ENCODE measurements around the gene STRADA. TPM values are rescaled to one million over a fixed set of nuclear protein-coding genes. Genes with fewer than 3 reads are reported as not detected.
A peak's percentile ranks its signal among the peaks of the same experiment; 100 is the strongest.

The STRADA gene
- total and polyA plus RNA-seq, 9 of the 15 experiments (the other 6 are each of a cell fraction or from before 2014, with no cell fraction given), result 6.6 to 33.0 (median 20.5) TPM

DNA sequence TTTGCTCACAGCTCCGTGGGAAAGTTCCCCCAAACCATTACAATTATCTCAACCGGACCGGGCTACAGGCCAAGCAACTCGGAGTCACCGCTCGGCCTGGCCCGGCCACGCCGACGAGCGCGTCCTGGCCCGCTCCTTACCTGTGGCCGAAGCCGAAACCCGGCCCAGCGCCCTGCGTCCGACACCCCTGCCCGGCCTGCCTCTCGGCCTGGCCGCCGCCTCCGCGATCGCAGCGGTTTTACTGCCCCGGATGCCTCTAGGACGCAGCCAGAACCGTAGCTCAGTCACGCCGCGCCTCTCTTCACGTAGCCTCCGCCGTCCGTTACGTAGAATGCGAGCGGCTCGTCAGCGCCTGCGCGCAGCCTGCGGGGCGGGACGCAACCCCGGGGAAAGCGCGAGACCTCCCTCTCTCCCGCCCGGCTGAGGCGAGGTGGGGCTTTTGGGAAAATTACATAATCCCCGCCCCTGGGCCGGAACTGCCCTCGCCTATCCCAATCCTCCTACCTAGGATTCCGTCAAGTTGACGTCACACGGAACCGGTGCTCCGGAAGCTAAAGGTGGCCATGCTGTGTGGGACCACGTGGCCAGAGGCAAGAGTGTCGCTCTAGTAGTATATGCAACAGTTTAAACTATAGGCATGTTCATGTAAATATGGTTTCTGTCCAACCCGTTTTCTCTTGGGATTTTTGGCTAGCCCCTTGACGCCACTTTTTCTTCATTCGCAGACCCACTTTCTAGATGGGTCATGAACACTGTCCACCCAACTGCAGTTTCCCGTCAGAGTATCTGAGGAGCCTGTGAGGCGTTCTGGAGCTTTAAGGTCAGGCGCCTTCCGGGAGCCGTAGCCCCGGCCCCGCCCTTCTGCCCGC is 31.9 kb upstream of the STRADA start, which contains the start of gene CCDC47 (continued):
- peak; percentile 75; the same call in 1 of the 2 replicates for TF ChIP-seq KLF6 (CRISPR knock-in tag; IDR thresholded peaks at IDR 0.05; ENCODE audit: borderline replicate concordance)
- TF ChIP-seq HNRNPLL (IDR thresholded peaks at IDR 0.05; ENCODE audit: low read depth, low read length, poor library complexity, severe bottlenecking), result peak; percentile 100
- no peak for TF ChIP-seq RAD21 (CRISPR knock-in tag; conservative IDR thresholded peaks at IDR 0.05 in 1 of 2, IDR thresholded peaks at IDR 0.05 in 1 of 2)

DNA sequence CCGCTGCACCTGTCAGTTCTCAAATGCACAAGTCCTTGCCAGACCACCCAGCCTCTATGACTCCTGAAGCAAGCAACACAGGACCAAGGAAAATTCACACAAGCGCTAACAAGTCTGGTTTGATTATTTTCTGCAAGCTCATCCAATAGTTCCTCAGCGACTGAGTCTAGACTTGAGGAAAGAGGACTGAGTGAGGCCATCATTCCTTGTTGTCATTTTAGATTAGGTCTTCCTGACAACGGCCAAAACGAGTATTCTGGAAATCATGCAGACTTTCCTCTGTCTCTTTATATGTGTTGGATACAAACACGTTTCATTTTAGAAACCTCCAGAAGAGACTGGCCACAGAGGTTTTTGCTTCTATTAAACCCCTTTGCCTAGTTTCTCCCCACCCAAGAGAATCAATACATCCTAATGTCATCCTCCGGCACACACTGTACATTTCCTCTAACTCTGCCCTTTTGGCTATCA is 31.2 kb upstream of the STRADA start:
- ChIA-PET POLR2A (interaction anchor here (0.8 to 5.4 kb wide), 26 partner anchors 8 to 341 kb away, joined by 3 to 82 read pairs (median 6); partner anchors contain the start of genes FTSJ3, PSMC5 and STRADA), CTCF (ENCODE audit: low intra/inter-chr PET ratio) (no interaction called here)
- H2AFZ ChIP-seq (ENCODE audit: low read depth, low read length), result peak overlapping the region; percentile 63; the same call in 1 of the 2 replicates
- 1% methylated on average over 7 of the region's 7 CpGs for WGBS (ENCODE audit: insufficient coverage, low coverage, missing lambda C conversion rate)
- intact Hi-C loops (cut with micrococcal nuclease) (loop anchor here (2.0 to 10.0 kb wide), 4 partner anchors 70 to 372 kb away; partner anchors contain the start of genes DCAF7, MAP3K3 and SMARCD2), in situ Hi-C loops (cut with MboI) (no loop called here)
- H3K9me3 ChIP-seq (replicated peaks; ENCODE audit: control insufficient read depth, insufficient read depth, low read depth, low read length), result no peaks in the 10 kb centered on the region
- H4K20me1 ChIP-seq (replicated peaks; ENCODE audit: control insufficient read depth, insufficient read depth, low read length), result peaks cover 17% of the 10 kb centered on the region
- H3K4me3 ChIP-seq, result peak overlapping the region; percentile 84
- peaks cover 48% of the 10 kb centered on the region for H3K36me3 ChIP-seq (ENCODE audit: control insufficient read depth, insufficient read depth, low read length)
- H3K27me3 ChIP-seq (ENCODE audit: control insufficient read depth in 2 of 2, insufficient read depth in 2 of 2, low read length in 2 of 2), result no peaks in the 10 kb centered on the region
- peak overlapping the region; percentile 99 for H3K27ac ChIP-seq (ENCODE audit: extremely low read depth, low read depth, low read length)
- DNase-seq (ENCODE audit: extremely low read depth in 1 of 4, low spot score in 3 of 4), result peak in 2 of 4 experiments; percentile 25 to 55
- TSS peak; percentile 75 for BruUV-seq (replicated peaks)
- peaks cover 9 to 23% of the 10 kb centered on the region in 2 experiments for H3K4me1 ChIP-seq (replicated peaks in 1 of 2; ENCODE audit: control insufficient read depth in 2 of 2, insufficient read depth in 2 of 2, low read length in 2 of 2)
- peaks cover 97% of the 10 kb centered on the region for H3K79me2 ChIP-seq (ENCODE audit: control insufficient read depth, insufficient read depth, low read length)
- peak; percentile 5; the same call in 2 of the 3 replicates for ATAC-seq
- H3K9me1 ChIP-seq (ENCODE audit: control insufficient read depth, insufficient read depth, low read length), result no peaks in the 10 kb centered on the region
- H3K9ac ChIP-seq (ENCODE audit: insufficient read depth in 1 of 2, low read depth in 2 of 2, low read length in 2 of 2), result peak overlapping the region; percentile 98 to 99
- peak; percentile 62 for FAIRE-seq
- peak overlapping the region; percentile 93 for H3K4me2 ChIP-seq (ENCODE audit: insufficient read depth, low read length)
- TF ChIP-seq RBFOX2 (IDR thresholded peaks at IDR 0.05; ENCODE audit: low read depth, low read length) (no peak), KDM1A (IDR thresholded peaks at IDR 0.05) (no peak), KAT2B (IDR thresholded peaks at IDR 0.05; ENCODE audit: low read depth, low read length) (no peak), FOSL1 (tag; conservative IDR thresholded peaks at IDR 0.05) (no peak), SRSF7 (optimal IDR thresholded peaks at IDR 0.05; ENCODE audit: low read depth, low read length) (no peak), ZNF316 (IDR thresholded peaks at IDR 0.05) (peak; percentile 87), TAF9B (IDR thresholded peaks at IDR 0.05; ENCODE audit: partially characterized antibody) (peak; percentile 23), HEY1 (CRISPR knock-in tag; IDR thresholded peaks at IDR 0.05; ENCODE audit: borderline replicate concordance) (no peak), TCF7L2 (IDR thresholded peaks at IDR 0.05; ENCODE audit: low read depth, low read length) (no peak), SNRNP70 (optimal IDR thresholded peaks at IDR 0.05; ENCODE audit: low read depth, low read length) (no peak), ZNF75A (CRISPR knock-in tag; IDR thresholded peaks at IDR 0.05) (no peak), RAD21 (CRISPR knock-in tag; conservative IDR thresholded peaks at IDR 0.05 in 1 of 2, IDR thresholded peaks at IDR 0.05 in 1 of 2) (no peak), LEF1 (IDR thresholded peaks at IDR 0.05) (no peak), POLR2H (tag; IDR thresholded peaks at IDR 0.05; ENCODE audit: low read depth) (no peak)
- TF ChIP-seq, protein P1, sequence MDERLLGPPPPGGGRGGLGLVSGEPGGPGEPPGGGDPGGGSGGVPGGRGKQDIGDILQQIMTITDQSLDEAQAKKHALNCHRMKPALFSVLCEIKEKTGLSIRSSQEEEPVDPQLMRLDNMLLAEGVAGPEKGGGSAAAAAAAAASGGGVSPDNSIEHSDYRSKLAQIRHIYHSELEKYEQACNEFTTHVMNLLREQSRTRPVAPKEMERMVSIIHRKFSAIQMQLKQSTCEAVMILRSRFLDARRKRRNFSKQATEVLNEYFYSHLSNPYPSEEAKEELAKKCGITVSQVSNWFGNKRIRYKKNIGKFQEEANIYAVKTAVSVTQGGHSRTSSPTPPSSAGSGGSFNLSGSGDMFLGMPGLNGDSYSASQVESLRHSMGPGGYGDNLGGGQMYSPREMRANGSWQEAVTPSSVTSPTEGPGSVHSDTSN (CRISPR knock-in tag; IDR thresholded peaks at IDR 0.05; ENCODE audit: low read depth), result no peak
- TF ChIP-seq, protein P1 (tag; conservative IDR thresholded peaks at IDR 0.05; ENCODE audit: low read depth), result 0 out of 2 replicates have a peak, but pooled peaks have one; percentile 17

All from K562 (cell line).